HG03175 (cell line): ENCODE measurements around the gene LRP1.

Source experiments
- ATAC-seq: cut with Tn5 transposase; IDR thresholded peaks from one replicate; pipeline ENCODE4 v1.9.1; 2021; ENCODE audit warnings: mild to moderate bottlenecking, moderate library complexity; ENCODE audit not compliant: unreplicated experiment

Gene LRP1

DNA sequence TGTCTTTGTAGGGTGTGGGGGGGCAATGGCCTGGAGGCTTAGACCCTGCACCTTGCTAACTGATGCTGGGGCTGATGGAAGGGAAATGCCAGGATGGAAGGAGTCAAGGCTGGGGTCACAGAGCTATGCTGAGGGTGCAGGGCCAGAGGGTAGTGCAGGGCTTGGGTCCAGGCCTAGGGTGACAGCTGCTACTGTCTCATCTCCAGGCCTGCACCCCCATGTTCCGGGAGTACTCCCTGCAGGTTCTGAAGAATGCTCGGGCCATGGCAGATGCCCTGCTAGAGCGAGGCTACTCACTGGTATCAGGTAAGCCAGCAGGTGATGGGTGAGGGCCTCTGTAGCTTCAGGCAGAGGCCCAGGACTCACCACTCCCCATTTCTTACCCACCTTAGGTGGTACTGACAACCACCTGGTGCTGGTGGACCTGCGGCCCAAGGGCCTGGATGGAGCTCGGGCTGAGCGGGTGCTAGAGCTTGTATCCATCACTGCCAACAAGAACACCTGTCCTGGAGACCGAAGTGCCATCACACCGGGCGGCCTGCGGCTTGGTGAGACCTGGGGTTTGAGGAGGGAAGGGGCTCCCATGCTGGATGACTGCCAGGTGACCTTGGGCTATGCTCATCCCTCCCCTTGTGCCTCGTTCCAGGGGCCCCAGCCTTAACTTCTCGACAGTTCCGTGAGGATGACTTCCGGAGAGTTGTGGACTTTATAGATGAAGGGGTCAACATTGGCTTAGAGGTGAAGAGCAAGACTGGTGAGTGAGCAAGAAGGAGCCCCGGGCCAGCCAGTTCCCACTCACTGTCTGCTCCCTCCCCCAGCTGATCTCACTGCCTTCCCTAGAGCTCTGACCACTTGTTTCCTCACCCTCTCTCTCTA lies 105.3 kb downstream of the LRP1 start:
- no peak for ATAC-seq

DNA sequence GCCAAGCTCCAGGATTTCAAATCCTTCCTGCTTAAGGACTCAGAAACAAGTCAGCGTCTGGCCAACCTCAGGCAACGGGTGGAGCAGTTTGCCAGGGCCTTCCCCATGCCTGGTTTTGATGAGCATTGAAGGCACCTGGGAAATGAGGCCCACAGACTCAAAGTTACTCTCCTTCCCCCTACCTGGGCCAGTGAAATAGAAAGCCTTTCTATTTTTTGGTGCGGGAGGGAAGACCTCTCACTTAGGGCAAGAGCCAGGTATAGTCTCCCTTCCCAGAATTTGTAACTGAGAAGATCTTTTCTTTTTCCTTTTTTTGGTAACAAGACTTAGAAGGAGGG lies 105.9 kb downstream of the LRP1 start:
- ATAC-seq = no peak

DNA sequence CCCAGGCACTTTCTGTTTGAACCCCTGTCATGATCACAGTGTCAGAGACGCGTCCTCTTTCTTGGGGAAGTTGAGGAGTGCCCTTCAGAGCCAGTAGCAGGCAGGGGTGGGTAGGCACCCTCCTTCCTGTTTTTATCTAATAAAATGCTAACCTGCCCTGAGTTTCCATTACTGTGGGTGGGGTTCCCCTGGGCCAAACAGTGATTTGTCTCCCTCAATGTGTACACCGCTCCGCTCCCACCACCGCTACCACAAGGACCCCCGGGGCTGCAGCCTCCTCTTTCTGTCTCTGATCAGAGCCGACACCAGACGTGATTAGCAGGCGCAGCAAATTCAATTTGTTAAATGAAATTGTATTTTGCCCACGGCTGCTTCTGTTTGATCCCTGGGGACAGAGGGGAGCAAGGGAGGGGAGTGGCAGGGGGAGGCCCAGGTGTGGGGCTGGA lies 106.3 kb downstream of the LRP1 start:
- ATAC-seq = no peak

DNA sequence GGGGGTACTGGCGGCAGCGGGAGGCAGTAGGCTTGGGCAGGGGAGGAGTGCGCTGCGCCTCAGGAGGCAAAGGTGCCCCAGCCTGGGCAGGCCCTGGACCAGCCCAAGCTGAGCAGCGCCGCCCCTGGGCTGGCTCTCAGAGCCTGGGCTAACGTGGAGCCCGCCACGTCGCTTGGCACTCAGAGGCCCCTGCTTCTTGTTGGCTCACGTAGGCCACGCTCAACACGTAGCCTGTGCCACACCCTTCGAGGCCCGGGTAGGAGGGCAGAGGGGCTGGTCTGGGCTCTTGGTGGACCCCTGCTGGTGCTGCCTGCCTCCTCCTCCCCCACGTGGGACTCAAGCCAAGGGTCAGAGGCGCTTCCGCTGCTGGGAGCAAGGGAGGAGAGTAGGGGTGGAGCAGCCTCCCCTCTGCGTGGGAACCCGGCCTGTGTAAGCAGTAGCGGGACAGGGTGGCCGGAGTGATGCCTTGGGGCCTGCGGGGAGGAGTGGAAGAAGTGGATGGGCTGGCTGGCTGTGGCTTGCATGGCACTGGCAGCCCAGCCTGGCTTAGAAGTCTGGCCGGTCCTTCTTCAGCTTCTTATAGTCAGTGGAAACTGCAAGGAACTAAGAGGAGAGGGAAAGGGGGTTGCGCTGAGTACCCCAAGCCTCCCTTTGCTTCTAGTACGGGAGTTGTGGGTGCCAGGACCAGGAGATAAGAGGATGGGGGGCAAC lies 106.9 kb downstream of the LRP1 start:
- no peak for ATAC-seq

DNA sequence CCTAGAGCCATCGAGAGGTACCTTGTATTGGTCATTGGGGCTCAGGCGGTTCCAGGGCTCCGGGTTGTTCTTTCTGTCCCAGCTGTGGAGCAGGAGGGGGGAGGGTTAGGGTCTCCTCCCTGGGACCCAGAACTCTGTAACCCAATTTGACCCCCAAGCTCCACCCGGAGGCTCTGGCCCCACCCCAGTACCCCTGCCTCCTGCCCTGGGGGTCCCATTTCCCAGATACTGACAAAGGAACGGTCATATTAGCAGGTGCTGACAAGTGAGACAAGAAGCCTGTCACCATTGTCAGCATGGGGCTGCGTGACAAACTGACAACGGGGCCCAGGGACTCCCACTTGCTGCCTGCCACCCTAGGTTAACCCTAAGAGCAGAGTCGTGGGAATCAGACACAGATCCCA lies 107.4 kb downstream of the LRP1 start:
- no peak for ATAC-seq

DNA sequence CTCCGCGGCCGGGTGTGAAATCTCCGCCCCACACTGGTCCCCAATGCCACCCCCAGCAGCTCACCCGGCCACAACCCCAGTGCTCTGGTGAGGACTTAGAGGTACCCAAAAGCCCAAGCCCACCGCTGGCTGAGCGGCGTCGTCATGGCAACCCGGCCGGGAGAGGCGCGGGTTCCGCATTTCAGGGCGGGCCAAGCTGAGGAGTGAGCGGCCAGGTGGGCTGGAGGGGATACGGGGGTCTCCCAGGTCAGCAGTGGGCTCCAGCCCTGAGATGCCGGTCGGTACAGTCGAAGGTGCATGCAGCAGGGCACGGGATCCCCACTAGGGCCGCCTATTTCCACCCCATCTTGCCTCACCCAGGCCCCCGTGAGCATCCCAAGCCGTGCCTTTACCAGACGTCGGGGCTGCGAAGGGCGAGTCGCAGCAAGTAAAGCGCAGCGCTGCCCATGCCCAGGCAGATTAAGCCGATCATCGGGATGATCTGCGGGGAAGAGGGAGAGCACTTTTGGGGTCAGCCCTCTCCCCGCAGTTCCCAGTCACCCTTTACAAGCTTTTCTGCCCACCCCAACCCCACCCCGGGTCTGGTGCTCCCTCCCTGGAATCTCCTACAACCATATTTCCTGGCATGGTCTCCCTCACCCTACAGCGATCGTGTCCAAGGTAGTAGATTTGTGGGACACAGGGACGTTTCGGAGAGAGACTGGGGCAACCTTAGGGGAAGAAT lies 108.1 kb downstream of the LRP1 start:
- ATAC-seq = no peak

DNA sequence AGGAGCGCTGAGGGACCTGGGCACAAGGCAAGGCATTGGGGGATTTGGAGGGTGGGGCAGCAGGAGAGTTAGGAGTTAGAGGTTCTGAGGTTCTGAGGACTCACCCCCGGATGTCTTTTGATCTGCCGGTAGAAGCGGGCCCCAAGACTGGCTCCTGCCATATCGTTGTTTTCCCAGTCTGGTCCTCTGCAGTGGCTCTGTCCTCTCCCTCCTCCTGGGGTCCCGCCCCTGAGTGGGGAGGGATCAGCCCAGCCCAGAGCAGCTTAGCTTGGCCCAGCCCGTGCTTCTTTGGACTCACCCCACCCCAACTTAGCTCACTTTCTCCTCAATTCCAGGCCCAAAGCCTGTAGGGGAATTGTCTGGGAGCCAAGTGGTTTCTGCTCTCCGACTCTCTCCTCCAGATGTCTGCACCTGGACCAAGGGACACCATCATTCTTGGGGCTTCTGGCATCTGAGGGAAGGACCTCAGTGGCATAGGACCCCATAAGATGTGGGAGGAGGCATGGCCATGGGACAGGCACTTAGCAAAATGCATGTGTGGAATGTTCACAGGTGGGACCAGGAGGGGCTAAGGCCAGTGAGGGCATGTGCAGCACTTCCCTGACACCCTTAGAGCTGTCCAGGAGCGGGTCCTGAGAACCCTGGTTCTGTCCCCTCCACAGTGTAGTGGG lies 108.8 kb downstream of the LRP1 start:
- no peak for ATAC-seq

DNA sequence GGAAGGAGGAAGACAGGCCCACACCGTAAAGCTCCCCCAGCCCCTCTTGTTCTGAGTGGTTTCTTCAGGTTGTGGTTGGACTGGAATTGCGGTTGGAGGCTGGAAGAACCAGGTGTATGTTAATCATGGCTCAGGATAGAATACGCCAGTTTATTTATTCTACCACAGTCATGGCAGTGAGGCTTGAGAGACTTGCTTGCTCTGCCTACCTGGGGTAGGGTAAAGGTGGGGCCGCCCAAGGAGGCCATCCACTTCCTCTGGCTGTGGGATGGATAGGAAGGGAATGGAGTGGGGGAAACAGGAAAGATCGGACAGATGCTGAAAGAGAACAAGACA lies 109.3 kb downstream of the LRP1 start:
- ATAC-seq = no peak

DNA sequence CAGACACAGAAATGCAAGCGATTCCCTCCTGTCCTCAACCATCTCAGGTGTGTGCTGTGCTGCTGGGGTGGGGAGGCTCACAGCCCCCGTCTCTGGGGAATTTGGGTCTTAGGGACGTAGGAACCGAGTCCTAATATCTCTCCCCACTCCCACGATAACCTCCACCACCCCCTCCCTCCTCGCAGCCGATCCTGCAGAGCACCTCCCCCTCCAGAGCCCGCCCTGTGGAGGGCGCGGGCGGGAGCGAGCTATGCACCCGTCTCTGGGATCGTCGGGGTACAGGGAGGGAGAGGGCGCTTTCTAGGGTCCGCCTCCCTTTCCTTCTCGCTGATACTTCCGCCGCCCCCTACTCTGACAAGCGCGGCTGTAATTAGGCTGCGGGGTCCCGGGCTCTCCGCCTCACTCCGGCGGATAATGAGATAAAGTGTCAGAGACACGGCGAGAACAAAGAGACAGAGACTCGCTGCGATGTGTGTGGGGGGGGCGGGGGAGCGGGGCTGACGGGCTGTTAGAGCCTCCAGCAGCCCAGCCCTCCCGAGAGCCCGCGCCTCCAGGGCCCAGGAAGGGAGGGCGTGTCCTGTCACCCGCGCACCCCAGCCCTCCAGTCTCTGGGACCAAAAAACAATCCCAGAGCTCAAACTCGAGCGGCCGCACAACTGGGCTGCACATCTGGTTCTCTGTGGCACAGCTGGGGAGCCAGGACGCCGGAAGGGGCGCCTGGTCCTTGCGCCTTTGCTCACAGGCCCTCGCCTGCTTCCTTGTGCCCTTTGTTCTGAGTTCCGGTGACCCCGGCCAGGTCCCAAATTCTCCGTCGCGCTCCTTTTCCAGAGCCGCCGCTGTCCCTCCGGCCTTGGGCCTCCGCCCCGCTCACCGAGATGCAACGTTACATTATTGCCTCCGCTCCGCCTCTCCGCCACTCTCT lies 109.9 kb downstream of the LRP1 start:
- ATAC-seq = no peak

DNA sequence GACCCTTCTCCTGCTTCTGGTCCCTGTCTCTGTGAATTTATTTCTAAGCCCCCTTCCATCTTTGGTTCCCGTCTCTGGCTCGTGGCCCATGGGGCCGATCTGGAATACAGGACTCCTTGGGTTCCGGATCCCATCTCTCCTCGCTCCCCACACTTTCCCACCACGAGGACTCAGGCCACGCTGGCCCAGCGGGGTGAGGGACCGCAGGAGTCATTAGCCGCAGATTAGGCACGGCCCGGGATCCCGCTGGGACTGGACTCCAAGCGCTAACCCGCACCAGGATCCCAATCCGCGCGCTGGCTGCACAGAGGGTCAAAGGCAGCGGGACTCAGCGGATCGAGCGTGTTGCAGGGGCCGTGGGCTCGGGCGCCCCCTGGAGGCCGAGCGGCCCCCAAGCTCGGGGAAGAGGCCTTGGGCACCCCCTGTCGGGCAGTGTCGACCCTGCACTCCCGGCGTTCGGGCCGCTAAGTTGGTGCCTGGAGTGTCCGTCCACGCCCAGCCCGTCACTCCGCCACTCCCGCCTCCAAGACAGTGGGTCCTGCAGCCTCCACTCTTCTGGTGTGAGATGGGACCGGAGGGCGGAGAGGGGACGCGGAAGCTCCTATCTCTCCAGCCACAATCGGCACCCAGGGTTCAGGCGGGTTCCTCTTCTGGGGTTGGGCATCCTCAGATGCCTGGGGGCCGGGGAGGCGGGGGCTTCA lies 110.7 kb downstream of the LRP1 start:
- ATAC-seq = peak; percentile 48

DNA sequence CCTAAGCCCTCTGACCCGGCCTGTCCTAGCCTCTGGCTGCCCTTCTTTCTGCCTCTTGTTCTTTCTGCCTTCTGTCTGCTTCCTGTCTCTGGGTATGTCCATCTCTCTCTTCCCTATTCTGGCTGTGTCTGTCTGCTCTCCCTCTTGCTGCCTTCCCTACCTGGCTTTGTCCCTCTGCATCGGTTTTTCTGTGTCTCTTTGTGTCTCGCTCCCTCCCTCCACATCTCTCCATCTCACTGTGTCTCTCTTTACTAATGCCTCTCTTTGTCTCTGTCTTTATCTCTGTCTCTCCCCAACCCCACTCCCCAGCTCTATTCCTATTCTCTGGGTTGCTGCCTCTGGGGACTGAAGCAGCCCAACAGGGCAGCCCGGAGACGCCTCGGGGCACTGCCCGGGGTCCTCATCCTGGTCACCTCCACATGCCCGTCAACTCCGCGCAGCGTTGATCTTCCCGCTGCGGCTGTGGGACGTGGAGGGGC lies 111.3 kb downstream of the LRP1 start:
- no peak for ATAC-seq

DNA sequence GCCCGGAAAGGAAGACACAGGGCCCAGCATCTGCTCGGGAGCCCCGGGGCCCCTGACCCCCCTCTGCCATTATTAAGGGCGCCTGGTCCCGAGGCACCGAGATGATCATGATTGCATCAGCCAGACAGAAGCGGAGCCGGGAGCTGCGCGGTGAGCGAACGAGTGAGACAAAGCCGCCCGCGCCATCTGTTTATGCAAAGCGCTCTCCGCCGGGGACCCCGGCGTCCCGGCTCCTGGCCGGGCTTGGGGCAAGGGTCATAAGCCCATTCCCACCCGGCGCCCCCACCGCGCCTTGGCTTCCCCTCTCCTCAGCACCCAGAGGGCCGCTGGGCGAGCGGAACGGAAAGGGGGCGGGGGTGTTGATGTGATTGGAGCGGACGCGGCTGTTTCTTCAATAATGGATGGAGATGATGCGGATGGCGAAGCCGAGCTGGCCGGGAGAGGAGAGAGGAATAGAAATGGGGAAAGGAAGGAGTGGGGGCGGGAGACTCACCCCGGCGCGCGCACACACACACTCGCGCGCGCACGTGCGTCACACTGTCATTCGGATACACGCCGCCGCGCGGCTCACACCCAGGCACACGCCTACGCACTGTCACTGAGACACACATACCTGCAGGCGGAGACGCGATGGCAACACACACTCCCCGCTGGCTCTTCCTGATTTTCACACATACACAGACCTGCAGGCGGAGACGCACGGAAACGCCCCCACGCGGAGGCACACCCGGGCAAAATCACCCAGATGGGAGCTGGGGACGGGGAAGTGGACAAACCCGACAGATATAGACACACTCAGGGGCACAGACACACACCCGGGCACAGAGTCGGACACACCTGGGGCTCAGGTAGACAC lies 112.0 kb downstream of the LRP1 start:
- ATAC-seq = no peak

DNA sequence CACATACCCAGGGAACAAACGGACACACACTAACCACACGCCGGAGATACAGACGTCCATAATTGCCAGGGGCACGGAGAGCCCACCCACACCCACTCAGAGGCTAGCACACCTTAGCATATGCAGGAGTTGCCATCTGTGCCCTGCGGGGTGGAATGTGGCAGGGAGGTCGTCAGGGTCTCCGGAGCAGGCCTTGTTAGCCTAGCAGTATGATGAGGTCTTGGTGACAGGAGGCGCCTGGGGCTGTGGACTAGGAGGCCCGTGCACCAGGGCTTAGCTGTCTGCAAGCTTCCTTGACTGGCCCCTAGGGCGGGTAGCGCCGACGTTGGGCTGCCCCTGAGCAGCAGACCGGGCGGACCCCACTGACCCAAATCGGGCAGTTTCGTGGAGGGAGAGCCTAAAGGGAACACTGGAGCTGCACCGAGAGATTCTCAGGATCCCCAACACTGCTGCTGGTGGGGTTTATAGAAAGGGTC lies 112.7 kb downstream of the LRP1 start:
- no peak for ATAC-seq

DNA sequence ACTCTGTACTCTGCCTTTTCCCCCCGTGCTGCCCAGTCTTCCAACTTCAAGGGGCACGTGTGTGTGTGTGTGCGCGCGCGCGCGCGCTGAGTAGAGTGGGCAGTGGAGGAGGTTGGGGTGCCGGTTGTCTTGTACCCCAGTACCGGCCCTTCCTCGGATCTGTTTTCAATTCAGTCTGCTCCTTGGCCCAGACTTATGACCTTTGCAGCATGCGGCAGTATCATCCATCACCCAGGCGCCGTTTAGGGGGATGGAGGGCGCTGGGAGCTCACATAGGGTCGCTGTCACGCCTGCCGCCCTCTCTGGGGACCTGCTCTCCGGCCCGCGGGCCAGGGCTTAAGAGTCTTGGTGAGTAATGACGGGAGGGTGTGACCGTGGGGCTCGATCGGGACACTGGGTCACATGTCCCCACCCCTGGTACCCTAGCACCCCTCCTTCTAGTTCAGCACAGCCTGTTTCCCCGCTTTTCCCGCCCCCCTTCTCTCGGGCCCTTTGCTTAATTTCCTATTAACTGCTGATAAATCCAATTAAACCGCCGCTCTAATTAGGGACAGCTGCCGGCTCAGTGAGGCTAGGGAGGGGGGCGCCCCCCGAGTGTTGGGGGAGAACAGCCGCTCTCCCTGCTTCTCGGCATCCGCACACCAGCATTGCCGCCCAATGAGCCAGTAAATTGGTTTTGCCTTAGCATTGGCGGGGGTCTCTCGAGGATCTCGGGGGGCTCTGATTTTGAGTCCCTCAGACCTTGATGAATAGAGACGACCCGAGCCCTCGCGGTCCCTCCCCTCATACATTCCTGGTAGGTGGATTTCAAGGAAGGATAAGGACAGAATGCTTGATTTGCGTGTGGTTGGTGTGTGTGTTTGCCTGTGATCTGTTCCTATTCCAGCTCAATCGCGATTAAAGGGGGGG lies 113.4 kb downstream of the LRP1 start:
- no peak for ATAC-seq

DNA sequence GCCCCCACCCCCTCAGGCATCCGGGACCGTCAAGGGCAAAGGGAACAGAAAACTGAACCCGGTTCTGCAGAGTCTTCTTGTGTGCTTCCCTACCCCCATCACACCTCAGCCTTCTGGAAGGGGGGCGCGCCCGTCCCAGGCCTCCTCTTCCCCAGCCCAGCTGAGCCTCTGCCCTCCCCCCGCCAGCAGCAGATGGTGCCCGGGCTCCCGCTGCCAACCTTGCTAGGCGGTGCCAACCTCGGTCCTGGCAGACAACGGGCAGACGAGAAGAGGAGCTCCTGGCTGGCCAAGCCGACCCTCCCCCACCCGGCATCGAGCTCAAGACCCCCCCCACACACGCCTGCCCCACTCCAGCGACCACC lies 114.0 kb downstream of the LRP1 start:
- ATAC-seq = no peak

DNA sequence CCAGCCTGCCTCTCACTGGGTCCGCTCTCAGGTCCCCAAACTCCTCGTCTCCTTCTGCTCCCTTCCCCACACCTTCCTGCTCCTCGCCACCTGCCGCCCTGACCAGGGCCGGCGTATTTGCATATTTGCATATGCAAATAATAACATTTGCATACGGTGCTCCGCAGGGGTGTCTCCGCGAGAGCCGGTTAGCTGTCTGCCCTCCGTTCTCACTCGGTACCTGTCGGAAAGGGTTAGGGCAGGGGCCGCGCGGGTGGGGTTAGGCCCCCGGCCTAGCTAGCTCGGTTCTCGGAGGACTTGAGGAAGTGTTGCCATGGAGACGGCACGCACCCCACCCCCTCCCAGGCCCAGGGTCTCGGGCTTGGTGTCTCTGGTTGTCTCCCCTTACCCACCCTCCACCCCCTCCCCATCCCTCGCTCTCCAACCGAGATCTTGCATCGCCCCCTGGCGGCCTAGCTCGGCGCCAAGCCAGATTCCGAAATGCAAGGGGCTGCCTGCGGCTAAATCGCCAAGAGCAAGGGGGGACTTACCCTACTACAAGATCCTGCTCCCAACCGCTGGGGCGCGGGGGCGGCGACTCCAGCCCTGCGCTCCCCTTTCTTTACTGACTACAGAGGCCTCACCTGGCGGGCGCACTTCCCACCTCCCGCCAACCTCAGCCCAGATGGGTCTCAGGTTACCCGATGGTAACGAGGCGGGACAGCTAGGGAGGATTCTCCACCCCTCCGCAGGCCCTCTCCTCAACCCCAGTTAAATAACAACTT lies 114.6 kb downstream of the LRP1 start:
- peak; percentile 47 for ATAC-seq
